H1 (cell line): ENCODE measurements around the gene FGGY. TPM values are rescaled to one million over a fixed set of nuclear protein-coding genes. Genes with fewer than 3 reads are reported as not detected.

Source experiments
- CTCF ChIA-PET: fragments of 300-600 bp; sonication (Branson Sonifier 250); formaldehyde crosslinking; loops from one replicate; lab custom pipeline; 2021; ENCODE audit not compliant: partially characterized antibody; lab: Charles Lee
- POLR2A ChIA-PET: fragments of 300-600 bp; sonication (Branson Sonifier 250); formaldehyde crosslinking; loops from one replicate; lab custom pipeline; 2021; ENCODE audit warnings: inconsistent platforms; ENCODE audit not compliant: partially characterized antibody; lab: Charles Lee
- DNase-seq, 2 experiments: peaks; one replicate each; pipeline versions ENCODE4 v3.0.0 to v3.0.0-alpha.2; 2010 to 2022; ENCODE audit warnings: low spot score in 2 of 2, low read depth in 1 of 2, mixed read lengths in 1 of 2
- FAIRE-seq: peaks from 2 replicates; lab custom pipeline; 2011; peaks lifted over from hg19 to GRCh38; lab: Jason Lieb, UNC
- H2AFZ ChIP-seq: 2 replicates; pipeline ENCODE4 v1.8.1; 2012; ENCODE audit warnings: low read length, inconsistent platforms
- H2AK5ac ChIP-seq: 2 replicates; pipeline ENCODE4 v1.6.1; 2013; ENCODE audit warnings: low read depth, low read length
- H2BK120ac ChIP-seq: replicated peaks from 2 replicates; pipeline ENCODE3; 2013; ENCODE audit warnings: low read depth, low read length, inconsistent platforms
- H2BK12ac ChIP-seq: 2 replicates; pipeline ENCODE4 v1.6.1; 2013; ENCODE audit warnings: low read depth, low read length
- H2BK15ac ChIP-seq: 2 replicates; pipeline ENCODE4 v1.6.1; 2013; ENCODE audit warnings: low read length
- H2BK20ac ChIP-seq: 2 replicates; pipeline ENCODE4 v1.6.1; 2013; ENCODE audit warnings: low read length
- H2BK5ac ChIP-seq: 2 replicates; pipeline ENCODE4 v1.6.1; 2013; ENCODE audit warnings: low read depth, low read length
- H3K14ac ChIP-seq: 2 replicates; pipeline ENCODE4 v1.6.1; 2013; ENCODE audit warnings: inconsistent platforms; ENCODE audit not compliant: insufficient read length
- H3K18ac ChIP-seq: 2 replicates; pipeline ENCODE4 v1.6.1; 2013; ENCODE audit warnings: low read length; ENCODE audit errors: extremely low read depth
- H3K23ac ChIP-seq: 2 replicates; pipeline ENCODE4 v1.6.1; 2013; ENCODE audit warnings: inconsistent platforms; ENCODE audit not compliant: insufficient read length
- H3K23me2 ChIP-seq: 2 replicates; pipeline ENCODE4 v1.6.1; 2013; ENCODE audit warnings: low read depth, low read length
- H3K27ac ChIP-seq: 2 replicates; pipeline ENCODE4 v1.6.1; 2011; ENCODE audit warnings: low read depth, low read length, inconsistent platforms
- H3K27me3 ChIP-seq, 4 experiments: replicated peaks in 1 of 4; 1 replicate in 1 of 4; 2 replicates in 3 of 4; pipeline versions ENCODE4 v1.6.1 to v1.8.1; 2011 to 2013; ENCODE audit warnings: low read length in 3 of 4, mild to moderate bottlenecking in 3 of 4, inconsistent platforms in 2 of 4, mixed read lengths in 2 of 4, moderate library complexity in 1 of 4; ENCODE audit not compliant: control insufficient read depth in 3 of 4, insufficient read depth in 3 of 4; ENCODE audit errors: extremely low read depth in 1 of 4
- H3K36me3 ChIP-seq, 4 experiments: 2 replicates each; pipeline versions ENCODE4 v1.6.1 to v1.8.1; 2011 to 2013; ENCODE audit warnings: mild to moderate bottlenecking in 4 of 4, low read length in 3 of 4, moderate library complexity in 2 of 4, control low read depth in 1 of 4, inconsistent platforms in 1 of 4; ENCODE audit not compliant: insufficient read depth in 4 of 4, control insufficient read depth in 2 of 4
- H3K4ac ChIP-seq: replicated peaks from 2 replicates; pipeline ENCODE3; 2013; ENCODE audit warnings: low read length, low read depth, mixed read lengths, inconsistent platforms; ENCODE audit not compliant: insufficient read length
- H3K4me1 ChIP-seq, 4 experiments: replicated peaks in 1 of 4; 1 replicate in 1 of 4; 2 replicates in 3 of 4; pipeline versions ENCODE4 v1.6.1 to v1.8.1; 2011 to 2013; ENCODE audit warnings: low read length in 3 of 4, inconsistent platforms in 2 of 4, mixed read lengths in 1 of 4; ENCODE audit not compliant: insufficient read depth in 4 of 4, control insufficient read depth in 3 of 4
- H3K4me2 ChIP-seq, 2 experiments: 2 replicates each; pipeline versions ENCODE4 v1.6.1 to v1.8.1; 2011 to 2013; ENCODE audit warnings: low read depth in 2 of 2, low read length in 2 of 2, control low read depth in 1 of 2, inconsistent platforms in 1 of 2, mild to moderate bottlenecking in 1 of 2; ENCODE audit not compliant: insufficient read depth in 1 of 2
- H3K4me3 ChIP-seq, 4 experiments: fragments of 200-600, 300-600 bp in 1 of 4; sonication (generic), shearing (Covaris generic), sonication (Bioruptor Twin) in 1 of 4; 2 replicates each; pipeline versions ENCODE4 v1.5.1 to v1.8.1; 2011 to 2016; ENCODE audit warnings: low read length in 4 of 4, low read depth in 3 of 4, control low read depth in 2 of 4, inconsistent platforms in 2 of 4, mild to moderate bottlenecking in 2 of 4, mixed read lengths in 1 of 4, moderate library complexity in 1 of 4; ENCODE audit not compliant: insufficient read depth in 2 of 4; ENCODE audit errors: extremely low read depth in 1 of 4
- H3K56ac ChIP-seq: replicated peaks from 2 replicates; pipeline ENCODE3; 2013; ENCODE audit warnings: low read depth, mild to moderate bottlenecking, mixed read lengths, low read length, inconsistent platforms; ENCODE audit not compliant: insufficient read length
- H3K79me1 ChIP-seq: 2 replicates; pipeline ENCODE4 v1.6.1; 2013; ENCODE audit warnings: low read depth, low read length, control low read depth
- H3K79me2 ChIP-seq, 2 experiments: 2 replicates each; pipeline versions ENCODE4 v1.6.1 to v1.8.1; 2012 to 2013; ENCODE audit warnings: low read length in 2 of 2, mild to moderate bottlenecking in 2 of 2, inconsistent platforms in 1 of 2; ENCODE audit not compliant: insufficient read depth in 2 of 2, control insufficient read depth in 1 of 2
- H3K9ac ChIP-seq, 4 experiments: replicated peaks in 1 of 4; 1 replicate in 1 of 4; 2 replicates in 3 of 4; pipeline versions ENCODE4 v1.6.1 to v1.8.1; 2011 to 2013; ENCODE audit warnings: low read depth in 3 of 4, low read length in 3 of 4, control low read depth in 2 of 4, mild to moderate bottlenecking in 2 of 4, moderate library complexity in 2 of 4, inconsistent platforms in 1 of 4; ENCODE audit errors: extremely low read depth in 1 of 4
- H3K9me3 ChIP-seq, 2 experiments: 2 replicates each; pipeline versions ENCODE4 v1.6.1 to v1.8.1; 2012 to 2013; ENCODE audit warnings: mild to moderate bottlenecking in 2 of 2, moderate library complexity in 2 of 2, control low read depth in 1 of 2, inconsistent platforms in 1 of 2, low read depth in 1 of 2, low read length in 1 of 2, mixed read lengths in 1 of 2; ENCODE audit not compliant: insufficient read depth in 2 of 2
- H4K20me1 ChIP-seq, 2 experiments: replicated peaks in 1 of 2; 2 replicates each; pipeline versions ENCODE3 to v1.8.1; 2011 to 2013; ENCODE audit warnings: inconsistent platforms in 2 of 2, low read length in 2 of 2, mild to moderate bottlenecking in 1 of 2; ENCODE audit not compliant: insufficient read depth in 2 of 2, control insufficient read depth in 1 of 2
- H4K5ac ChIP-seq: 2 replicates; pipeline ENCODE4 v1.6.1; 2013; ENCODE audit warnings: low read length, low read depth, mixed read lengths, inconsistent platforms; ENCODE audit not compliant: insufficient read length
- H4K8ac ChIP-seq: 2 replicates; pipeline ENCODE4 v1.8.0; 2013; ENCODE audit warnings: mild to moderate bottlenecking, moderate library complexity, low read length, inconsistent platforms; ENCODE audit not compliant: insufficient read depth; ENCODE audit errors: extremely low read depth
- H4K91ac ChIP-seq: replicated peaks from 2 replicates; pipeline ENCODE3; 2013; ENCODE audit warnings: low read length, mixed read lengths, inconsistent platforms; ENCODE audit not compliant: insufficient read length
- CHD2 ChIP-seq: IDR thresholded peaks from 2 replicates; pipeline ENCODE4 v1.6.1; 2012; ENCODE audit warnings: low read length, improper control_type of control experiment
- CTBP2 ChIP-seq: IDR thresholded peaks from 2 replicates; pipeline ENCODE4 v1.7.0; 2011; ENCODE audit warnings: borderline replicate concordance, mild to moderate bottlenecking, moderate library complexity, mixed read lengths, low read length; ENCODE audit not compliant: insufficient read depth, insufficient read length
- EZH2 ChIP-seq: fragments of 200-600 bp; sonication (generic); IDR thresholded peaks from 2 replicates; pipeline ENCODE4 v1.7.1; 2012; ENCODE audit warnings: low read depth, mild to moderate bottlenecking, moderate library complexity, low read length, inconsistent platforms; ENCODE audit not compliant: severe bottlenecking
- GABPA ChIP-seq: IDR thresholded peaks from 2 replicates; pipeline ENCODE4 v1.6.1; 2011; ENCODE audit warnings: mild to moderate bottlenecking, low read length, moderate library complexity, borderline replicate concordance; ENCODE audit not compliant: insufficient read depth
- HDAC6 ChIP-seq: IDR thresholded peaks from one replicate; pipeline ENCODE4 v1.7.1; 2012; ENCODE audit warnings: low read depth, mild to moderate bottlenecking, inconsistent platforms, low read length, moderate library complexity
- KDM5A ChIP-seq: fragments of 200-600 bp; IDR thresholded peaks from 2 replicates; pipeline ENCODE4 v1.7.1; 2012; ENCODE audit warnings: mild to moderate bottlenecking, low read length, inconsistent platforms, mixed read lengths
- RNF2 ChIP-seq: fragments of 200-900, 300-1000 bp; sonication (generic); IDR thresholded peaks from 2 replicates; pipeline ENCODE4 v1.7.1; 2016; ENCODE audit warnings: borderline replicate concordance, low read depth, mild to moderate bottlenecking, antibody characterized with exemption, low read length; ENCODE audit not compliant: poor library complexity, severe bottlenecking; ENCODE audit errors: missing control alignments
- SAP30 ChIP-seq: fragments of 300-600 bp; sonication (generic); IDR thresholded peaks from 2 replicates; pipeline ENCODE4 v1.7.1; 2012; ENCODE audit warnings: low read length, moderate library complexity, mild to moderate bottlenecking, inconsistent platforms; ENCODE audit not compliant: insufficient read depth, insufficient replicate concordance
- SIRT6 ChIP-seq: IDR thresholded peaks from one replicate; pipeline ENCODE4 v1.7.1; 2012; ENCODE audit warnings: low read length, inconsistent platforms
- USF2 ChIP-seq: IDR thresholded peaks from 2 replicates; pipeline ENCODE4 v1.6.1; 2011; ENCODE audit warnings: low read length, improper control_type of control experiment
- WGBS, 2 experiments: shearing (Covaris generic) in 1 of 2; methylation state at CpG; one replicate each; pipeline versions ENCODE4 v1.1.6 to v1.1.7; 2013 to 2015; ENCODE audit warnings: low lambda C conversion rate in 2 of 2, mixed read lengths in 2 of 2, inconsistent platforms in 1 of 2, low coverage in 1 of 2, missing lambda C conversion rate in 1 of 2; ENCODE audit not compliant: insufficient replicate concordance in 2 of 2, insufficient coverage in 1 of 2, insufficient read length in 1 of 2; ENCODE audit errors: extremely low coverage in 1 of 2, missing lambda C conversion rate in 1 of 2; 5-methylcytosine and 5-hydroxymethylcytosine counted together
- polyA plus RNA-seq, 7 experiments: library from polyadenylated mRNA; depleted of rRNA in 3 of 7; stranded (reverse) in 5 of 7; unstranded in 2 of 7; fragments of >200 nt in 5 of 7; fragments of 200-250 nt in 2 of 7; gene quantifications; 1 replicate in 5 of 7; 2 replicates in 1 of 7; 4 replicates in 1 of 7; pipeline versions ENCODE4 v1.2.1 to v1.2.3, GENCODE V29; 2011 to 2013; ENCODE audit warnings: missing spikeins in 2 of 7, mixed read lengths in 2 of 7
- total RNA-seq: library from RNA; stranded (reverse); fragmentation: NEBNext Ultra II Directional; extraction: Animal tissue kit (Norgen Biotek cat#: 25700); gene quantifications from 2 replicates; pipeline ENCODE4 v1.2.1, GENCODE V29; 2021

The FGGY gene
- total and polyA plus RNA-seq, 2 of the 8 experiments (the other 6 are each of a cell fraction or from before 2014, with no cell fraction given) = 10.3 to 12.5 TPM

DNA sequence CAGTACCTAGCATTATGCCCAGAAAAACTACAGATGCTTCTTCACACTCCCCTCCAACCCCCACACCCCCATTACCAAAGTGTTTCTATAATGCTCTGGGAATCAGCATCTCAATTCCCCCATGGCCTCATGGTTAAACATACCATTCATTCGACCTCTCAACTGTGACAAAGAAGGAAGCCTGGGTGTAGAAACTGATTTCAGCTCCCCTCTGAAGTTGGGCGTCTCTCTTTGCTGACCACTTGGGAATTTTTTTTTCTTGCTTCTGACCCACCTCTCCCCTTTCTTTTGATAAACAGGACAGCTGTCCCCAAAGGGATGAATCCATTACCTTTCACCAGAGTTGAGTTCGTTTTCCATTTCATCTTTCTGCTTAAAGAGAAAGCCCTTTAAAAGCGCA is 401.5 kb downstream of the FGGY start:
- no peaks in the 10 kb centered on the region for H3K79me2 ChIP-seq
- no peak overlapping the region for H4K5ac ChIP-seq
- no peak overlapping the region for H4K91ac ChIP-seq
- peak overlapping the region in 1 of 4 experiments; percentile 8; a peak in 1 of 7 replicates for H3K9ac ChIP-seq
- H3K79me1 ChIP-seq = no peaks in the 10 kb centered on the region
- H3K36me3 ChIP-seq = no peaks in the 10 kb centered on the region
- no peak overlapping the region for H2BK120ac ChIP-seq
- no peak overlapping the region for H2BK20ac ChIP-seq
- H3K23ac ChIP-seq = no peak overlapping the region
- WGBS, 2 experiments = 46% methylated on average over 4 of the region's 4 CpGs; no CpG with 5 or more reads in 1 of the 2 experiments
- no peaks in the 10 kb centered on the region for H3K27me3 ChIP-seq
- H3K23me2 ChIP-seq = no peaks in the 10 kb centered on the region; the same call in 1 of the 2 replicates
- H4K20me1 ChIP-seq = no peaks in the 10 kb centered on the region
- no peak overlapping the region for H3K4me3 ChIP-seq
- peaks cover 0 to 9% (median 2%) of the 10 kb centered on the region in 4 experiments; a peak in 5 of 7 replicates for H3K4me1 ChIP-seq
- no peak overlapping the region for H2AK5ac ChIP-seq
- no peak overlapping the region for H3K14ac ChIP-seq
- ChIA-PET POLR2A (no interaction called here), CTCF (interaction anchor here (0.6 to 2.8 kb wide), 51 partner anchors 8 to 1501 kb away, joined by 3 to 19 read pairs (median 3); no protein-coding TSS in a partner anchor)
- no peak overlapping the region for H3K27ac ChIP-seq
- FAIRE-seq = no peak
- H4K8ac ChIP-seq = no peak overlapping the region
- no peak overlapping the region for H3K4ac ChIP-seq
- no peak overlapping the region for H2BK15ac ChIP-seq
- H2BK12ac ChIP-seq = no peak overlapping the region
- no peak overlapping the region for H3K4me2 ChIP-seq
- no peak overlapping the region for H3K56ac ChIP-seq
- no peak for DNase-seq
- H3K18ac ChIP-seq = no peak overlapping the region; the same call in 1 of the 2 replicates
- H2BK5ac ChIP-seq = no peak overlapping the region
- H2AFZ ChIP-seq = no peak overlapping the region
- no peaks in the 10 kb centered on the region for H3K9me3 ChIP-seq
- TF ChIP-seq CHD2 (no peak), HDAC6 (no peak), USF2 (no peak), RNF2 (no peak), EZH2 (no peak), SAP30 (no peak), SIRT6 (no peak), GABPA (no peak), CTBP2 (no peak), KDM5A (no peak)
